Tibial artery (tissue), 4 donors: ENCODE results near the gene NEGR1.

Experiments
- DNase-seq, 2 donors: peaks; one replicate each; pipeline ENCODE4 v3.0.0-alpha.2; 2019
- H3K27ac ChIP-seq, 2 donors: fragments of 200-600 bp; sonication (generic) in 1 of 2; 1 replicate in 1 of 2; 2 replicates in 1 of 2; pipeline ENCODE4 v1.5.1; 2018 to 2019; ENCODE audit warnings: mild to moderate bottlenecking in 1 of 2
- H3K27me3 ChIP-seq, 2 donors: fragments of 200-600 bp; sonication (generic) in 1 of 2; one replicate each; pipeline versions ENCODE4 v1.5.1 to v1.6.0; 2016 to 2019
- H3K36me3 ChIP-seq, 3 donors: fragments of 200-600 bp; sonication (generic) in 2 of 3; one replicate each; pipeline ENCODE4 v1.5.1; 2016 to 2019; ENCODE audit warnings: mild to moderate bottlenecking in 2 of 3
- H3K4me1 ChIP-seq, 4 donors: fragments of 200-600 bp; sonication (generic) in 2 of 4; 1 replicate in 3 of 4; 2 replicates in 1 of 4; pipeline ENCODE4 v1.5.1; 2016 to 2019
- H3K4me3 ChIP-seq, 2 donors: fragments of 200-600 bp; sonication (generic) in 1 of 2; 1 replicate in 1 of 2; 2 replicates in 1 of 2; pipeline ENCODE4 v1.5.1; 2018 to 2019; ENCODE audit warnings: mild to moderate bottlenecking in 2 of 2
- H3K9me3 ChIP-seq, 3 donors: fragments of 200-600 bp; sonication (generic) in 1 of 3; one replicate each; pipeline ENCODE4 v1.5.1; 2016 to 2019
- CTCF ChIP-seq, 2 experiments: fragments of 200-600 bp in 1 of 2; fragments of 450-650 bp in 1 of 2; IDR thresholded peaks; one replicate each; pipeline ENCODE4 v1.5.1; 2017 to 2019; ENCODE audit warnings: antibody characterized with exemption in 2 of 2, mild to moderate bottlenecking in 1 of 2, moderate library complexity in 1 of 2
- intact Hi-C: fragments of 100-400 bp; cut with DNase I; formaldehyde crosslinking; loops from one replicate; pipeline ENCODE4 v1.15.0; 2023; ENCODE audit warnings: low total_unique reads

The NEGR1 gene

GRCh38 chr1:71502006-71502405 is 780.3 kb downstream of the NEGR1 start:
- intact Hi-C loops = no loop called here

GRCh38 chr1:71498542-71498941 is 783.8 kb downstream of the NEGR1 start:
- no peak for TF ChIP-seq CTCF (IDR thresholded peaks at IDR 0.05)
- Histone ChIP-seq H3K4me1 (no peaks in the 10 kb centered on the region), H3K4me3 (no peak overlapping the region), H3K27ac (no peak overlapping the region), H3K36me3 (no peaks in the 10 kb centered on the region), H3K27me3 (no peaks in the 10 kb centered on the region), H3K9me3 (no peaks in the 10 kb centered on the region)
- no peak for DNase-seq
- intact Hi-C loops = no loop called here

More at GRCh38 chr1:71502006-71502405, 780.3 kb downstream of the NEGR1 start:
- Histone ChIP-seq H3K9me3 (no peaks in the 10 kb centered on the region), H3K4me3 (no peak overlapping the region), H3K27ac (no peak overlapping the region), H3K36me3 (no peaks in the 10 kb centered on the region), H3K27me3 (no peaks in the 10 kb centered on the region), H3K4me1 (no peaks in the 10 kb centered on the region)
- no peak for TF ChIP-seq CTCF (IDR thresholded peaks at IDR 0.05)
- DNase-seq = no peak

GRCh38 chr1:71494163-71494562 is 788.2 kb downstream of the NEGR1 start:
- Histone ChIP-seq H3K27ac (no peak overlapping the region), H3K36me3 (no peaks in the 10 kb centered on the region), H3K9me3 (no peaks in the 10 kb centered on the region), H3K27me3 (no peaks in the 10 kb centered on the region), H3K4me3 (no peak overlapping the region), H3K4me1 (peaks cover 0 to 4% (median 0%) of the 10 kb centered on the region in 4 donors)
- no peak for DNase-seq
- intact Hi-C loops = no loop called here
- TF ChIP-seq CTCF (IDR thresholded peaks at IDR 0.05) = no peak

- no peak for TF ChIP-seq CTCF (IDR thresholded peaks at IDR 0.05)
- H3K4me1 ChIP-seq = peaks cover 0 to 4% (median 0%) of the 10 kb centered on the region in 4 donors
- H3K27me3 ChIP-seq = no peaks in the 10 kb centered on the region
- no peaks in the 10 kb centered on the region for H3K9me3 ChIP-seq
- no peak for DNase-seq
- intact Hi-C loops = no loop called here
- H3K4me3 ChIP-seq = peak overlapping the region in 1 of 2 donors; percentile 21
- no peaks in the 10 kb centered on the region for H3K36me3 ChIP-seq
- H3K27ac ChIP-seq = no peak overlapping the region
These were observed 789.9 kb downstream of the NEGR1 start for GRCh38 chr1:71492298-71493041.

GRCh38 chr1:71490432-71490831 is 791.9 kb downstream of the NEGR1 start:
- Histone ChIP-seq H3K27ac (no peak overlapping the region), H3K4me1 (peaks cover 0 to 4% (median 0%) of the 10 kb centered on the region in 4 donors), H3K27me3 (no peaks in the 10 kb centered on the region), H3K36me3 (no peaks in the 10 kb centered on the region), H3K4me3 (no peak overlapping the region), H3K9me3 (no peaks in the 10 kb centered on the region)
- intact Hi-C loops = no loop called here
- no peak for DNase-seq
- no peak for TF ChIP-seq CTCF (IDR thresholded peaks at IDR 0.05)
